Gastroesophageal sphincter (tissue), 3 donors: ENCODE data around the gene DCLK3.

Experiments used
- CTCF ChIP-seq, 4 experiments: fragments of 200-600 bp in 2 of 4; fragments of 450-650 bp in 2 of 4; sonication (generic) in 1 of 4; IDR thresholded peaks; one replicate each; pipeline ENCODE4 v1.5.1; 2017 to 2019; ENCODE audit warnings: antibody characterized with exemption in 4 of 4, mild to moderate bottlenecking in 2 of 4, moderate library complexity in 2 of 4
- EP300 ChIP-seq: sonication (generic); formaldehyde crosslinking; IDR thresholded peaks from one replicate; pipeline ENCODE4 v1.6.1; 2017; ENCODE audit warnings: antibody characterized with exemption, mild to moderate bottlenecking
- POLR2A ChIP-seq, 2 donors: fragments of 450-650 bp; IDR thresholded peaks; one replicate each; pipeline ENCODE4 v1.6.1; 2017; ENCODE audit warnings: antibody characterized with exemption in 2 of 2, mild to moderate bottlenecking in 2 of 2, moderate library complexity in 1 of 2
- POLR2AphosphoS5 ChIP-seq: sonication (generic); formaldehyde crosslinking; IDR thresholded peaks from one replicate; pipeline ENCODE4 v1.6.1; 2017; ENCODE audit warnings: antibody characterized with exemption

GRCh38 chr3:36674816-36675215 lies 89.5 kb downstream of the DCLK3 start:
- TF ChIP-seq EP300 = no peak
- no peak for TF ChIP-seq CTCF (IDR thresholded peaks at IDR 0.05)
- TF ChIP-seq POLR2A (IDR thresholded peaks at IDR 0.05) = no peak
- TF ChIP-seq POLR2AphosphoS5 = no peak
